K562 (cell line): ENCODE data around the gene CORIN. TPM values are rescaled to one million over a fixed set of nuclear protein-coding genes. Genes with fewer than 3 reads are reported as not detected.

Experiments used
- ELK3 ChIP-seq: fragments of 450-650 bp; formaldehyde crosslinking; IDR thresholded peaks from 2 replicates; pipeline ENCODE4 v1.4.0; 2020; ENCODE audit warnings: mild to moderate bottlenecking
- HDAC3 ChIP-seq: fragments of 450-650 bp; IDR thresholded peaks from 2 replicates; pipeline ENCODE4 v1.6.1; 2018; ENCODE audit warnings: borderline replicate concordance, mild to moderate bottlenecking, moderate library complexity; ENCODE audit not compliant: partially characterized antibody
- IFI16 ChIP-seq: fragments of 250-450 bp; sonication (Bioruptor Pico); IDR thresholded peaks from 2 replicates; pipeline ENCODE4 v2.1.2; 2022; ENCODE audit warnings: mild to moderate bottlenecking, inconsistent platforms
- KAT7 ChIP-seq: sonication (generic); formaldehyde crosslinking; IDR thresholded peaks from 2 replicates; pipeline ENCODE4 v1.8.0; 2022; ENCODE audit warnings: missing genetic modification reagents, mild to moderate bottlenecking, borderline replicate concordance
- KDM5B ChIP-seq: fragments of 200-600 bp; sonication (generic); IDR thresholded peaks from 2 replicates; pipeline ENCODE4 v1.6.1; 2012; ENCODE audit warnings: low read depth, mild to moderate bottlenecking, moderate library complexity, low read length, control low read depth, inconsistent platforms; ENCODE audit not compliant: insufficient replicate concordance
- MAFF ChIP-seq: IDR thresholded peaks from 2 replicates; pipeline ENCODE4 v1.6.1; 2012; ENCODE audit warnings: low read length, improper control_type of control experiment
- MECOM ChIP-seq: fragments of 250-450 bp; sonication (Bioruptor Pico); IDR thresholded peaks from 2 replicates; pipeline ENCODE4 v1.8.0; 2022; ENCODE audit warnings: inconsistent platforms
- NFATC3 ChIP-seq: fragments of 450-650 bp; IDR thresholded peaks from 2 replicates; pipeline ENCODE4 v1.6.1; 2017; ENCODE audit warnings: mild to moderate bottlenecking
- NR2C2 ChIP-seq, 2 experiments: fragments of 200-800 bp in 1 of 2; sonication (Bioruptor generic) in 1 of 2; sonication (generic) in 1 of 2; formaldehyde crosslinking in 1 of 2; IDR thresholded peaks; 2 replicates each; pipeline versions ENCODE4 v1.6.1 to v1.8.0; 2016 to 2022; ENCODE audit warnings: mild to moderate bottlenecking in 1 of 2, missing compliant biosample characterization in 1 of 2, missing genetic modification characterization in 1 of 2, missing genetic modification reagents in 1 of 2
- PATZ1 ChIP-seq: fragments of 250-450 bp; sonication (Bioruptor Pico); IDR thresholded peaks from 2 replicates; pipeline ENCODE4 v1.5.0; 2020; ENCODE audit warnings: mild to moderate bottlenecking, borderline replicate concordance
- PML ChIP-seq: IDR thresholded peaks from 2 replicates; pipeline ENCODE4 v1.6.1; 2012; ENCODE audit warnings: low read length, inconsistent platforms
- PTTG1 ChIP-seq: fragments of 450-650 bp; IDR thresholded peaks from 2 replicates; pipeline ENCODE4 v1.6.1; 2016; ENCODE audit warnings: low read depth, mild to moderate bottlenecking, missing genetic modification characterization, missing compliant biosample characterization
- RBM34 ChIP-seq: fragments of 200-400 bp; formaldehyde crosslinking; IDR thresholded peaks from 2 replicates; pipeline ENCODE4 v1.6.1; 2018; ENCODE audit warnings: low read length, borderline replicate concordance; ENCODE audit not compliant: insufficient read depth
- SIX5 ChIP-seq, 2 experiments: IDR thresholded peaks; 2 replicates each; pipeline ENCODE4 v1.6.1; 2011; ENCODE audit warnings: low read length in 2 of 2, borderline replicate concordance in 1 of 2, low read depth in 1 of 2, mild to moderate bottlenecking in 1 of 2, moderate library complexity in 1 of 2; ENCODE audit not compliant: insufficient read depth in 1 of 2
- SRSF7 ChIP-seq: fragments of 200-400 bp; formaldehyde crosslinking; optimal IDR thresholded peaks from 2 replicates; pipeline ENCODE3; 2017; ENCODE audit warnings: mild to moderate bottlenecking, low read depth, low read length
- ZNF507 ChIP-seq: conservative IDR thresholded peaks from 2 replicates; pipeline ENCODE4 v1.6.1; 2017; ENCODE audit warnings: missing genetic modification characterization, missing compliant biosample characterization
- ZNF717 ChIP-seq: fragments of 250-450 bp; sonication (Bioruptor Pico); IDR thresholded peaks from 2 replicates; pipeline ENCODE4 v1.5.0; 2021
- polyA plus RNA-seq, 8 experiments: library from polyadenylated mRNA; depleted of rRNA in 4 of 8; stranded (reverse) in 5 of 8; unstranded in 3 of 8; fragments of >200 nt; fragmentation: Nextera tagmentation in 2 of 8; fragmentation: Illumina TruSeq in 1 of 8; extraction: Ambion mirVana in 2 of 8; extraction: Trizol in 1 of 8; gene quantifications; 2 replicates each; pipeline versions ENCODE4 v1.2.1 to v1.2.3, GENCODE V29; 2011 to 2014; ENCODE audit warnings: inconsistent platforms in 1 of 8, missing spikeins in 1 of 8
- total RNA-seq, 7 experiments: library from RNA; depleted of rRNA in 6 of 7; stranded (reverse); fragments of >200 nt in 6 of 7; fragmentation: Illumina TruSeq in 2 of 7; extraction: Trizol in 2 of 7; gene quantifications; 2 replicates each; pipeline versions ENCODE4 v1.2.1 to v1.2.3, GENCODE V29; 2011 to 2021; ENCODE audit warnings: low replicate concordance in 1 of 7
- TF ChIP-seq, protein P1 (sequence below), 3 experiments: fragments of 200-800 bp in 1 of 3; sonication (Bioruptor generic) in 1 of 3; sonication (generic) in 1 of 3; formaldehyde crosslinking in 1 of 3; IDR thresholded peaks; 2 replicates each; pipeline versions ENCODE4 v1.6.1 to v1.8.0; 2016 to 2022; ENCODE audit warnings: mild to moderate bottlenecking in 2 of 3, missing compliant biosample characterization in 2 of 3, missing genetic modification characterization in 2 of 3, missing genetic modification reagents in 1 of 3

CORIN gene
- total and polyA plus RNA-seq, 9 of the 15 experiments (the other 6 are each of a cell fraction or from before 2014, with no cell fraction given), result 0.04 to 0.31 (median 0.08) TPM; not detected in 4

GRCh38 chr4:47686294-47686872 is 151.5 kb downstream of the CORIN start (continued):
- TF ChIP-seq, protein P1, sequence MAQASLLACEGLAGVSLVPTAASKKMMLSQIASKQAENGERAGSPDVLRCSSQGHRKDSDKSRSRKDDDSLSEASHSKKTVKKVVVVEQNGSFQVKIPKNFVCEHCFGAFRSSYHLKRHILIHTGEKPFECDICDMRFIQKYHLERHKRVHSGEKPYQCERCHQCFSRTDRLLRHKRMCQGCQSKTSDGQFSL (CRISPR knock-in tag; IDR thresholded peaks at IDR 0.05), result peak; percentile 99
- TF ChIP-seq, protein P1 (tag; IDR thresholded peaks at IDR 0.05), result peak in 1 of 2 experiments; percentile 92; a peak in 2 of 4 replicates
- TF ChIP-seq NFATC3, result no peak
- 0 out of 2 replicates have a peak, but pooled peaks have one; percentile 3 for TF ChIP-seq MAFF
- no peak for TF ChIP-seq PTTG1 (tag)
- TF ChIP-seq SRSF7, result no peak
- no peak for TF ChIP-seq RBM34
- no peak for TF ChIP-seq KAT7
- no peak for TF ChIP-seq SIX5 (IDR thresholded peaks at IDR 0.05; ENCODE audit: borderline replicate concordance in 1 of 2, insufficient read depth in 1 of 2, low read depth in 1 of 2, low read length in 2 of 2)
- TF ChIP-seq KDM5B, result no peak
- TF ChIP-seq ZNF507 (tag), result no peak
- TF ChIP-seq ZNF717, result no peak
- no peak for TF ChIP-seq PATZ1
- no peak for TF ChIP-seq NR2C2 (CRISPR knock-in tag; IDR thresholded peaks at IDR 0.05)
- TF ChIP-seq NR2C2 (tag; IDR thresholded peaks at IDR 0.05), result no peak
- TF ChIP-seq ELK3, result no peak
- no peak for TF ChIP-seq HDAC3
- no peak for TF ChIP-seq IFI16 (CRISPR knock-in tag)
- TF ChIP-seq PML, result no peak
- no peak for TF ChIP-seq MECOM (CRISPR knock-in tag)
